ENCODE results near the gene ZNG1A.
A peak's percentile ranks its signal among the peaks of the same experiment; 100 is the strongest.
"Not testable (repeated sequence)": the region's sequence is repeated elsewhere in the genome, so short reads cannot be mapped to it uniquely, and the experiment has no call there.

ZNG1A gene

DNA sequence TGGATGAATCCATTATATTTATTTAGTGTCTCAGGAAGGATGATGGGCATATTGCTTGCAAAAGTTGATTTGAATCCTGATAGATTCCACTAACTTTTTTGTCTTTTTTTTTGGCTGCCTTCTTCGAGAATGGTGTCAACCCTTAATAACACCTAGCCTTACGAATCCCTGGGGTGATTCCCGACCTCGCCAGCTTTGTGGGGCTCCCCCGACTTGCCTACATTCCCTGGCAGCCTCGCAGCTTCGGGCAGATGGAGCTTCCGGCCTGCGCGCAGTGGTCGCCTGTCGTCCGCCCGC is 35.4 kb upstream of the ZNG1A start:
- Histone ChIP-seq H3K27ac (ENCODE audit: low read depth, low read length) (peak overlapping the region; percentile 74), H4K8ac (ENCODE audit: low read depth, low read length) (peak overlapping the region; percentile 84), H3K4me1 (ENCODE audit: control insufficient read depth in 1 of 2, insufficient read depth in 2 of 2, low read length in 2 of 2) (no peaks in the 10 kb centered on the region), H4K12ac (ENCODE audit: low read depth, low read length) (peak overlapping the region; percentile 94), H3K4ac (ENCODE audit: low read depth, low read length) (no peak overlapping the region), H2BK12ac (ENCODE audit: low read length) (peak overlapping the region; percentile 6), H3K4me3 (ENCODE audit: low read depth, low read length) (peak overlapping the region; percentile 73), H2AFZ (ENCODE audit: insufficient read depth, low read length, poor library complexity) (peak overlapping the region; percentile 91), H3K14ac (ENCODE audit: low read length) (peak overlapping the region; percentile 73), H3K9ac (ENCODE audit: low read length) (no peak overlapping the region), H3K79me1 (ENCODE audit: low read length) (peaks cover 8% of the 10 kb centered on the region), H3K79me2 (ENCODE audit: control insufficient read depth, insufficient read depth, low read length, poor library complexity) (peaks cover 3% of the 10 kb centered on the region), H3K9me3 (ENCODE audit: insufficient read depth, low read depth, low read length) (no peaks in the 10 kb centered on the region), H3K18ac (ENCODE audit: low read length) (peak overlapping the region; percentile 80), H3K23ac (ENCODE audit: low read length) (no peak overlapping the region), H2BK120ac (ENCODE audit: insufficient read depth, low read length, poor library complexity) (peak overlapping the region; percentile 80), H3K27me3 (ENCODE audit: insufficient read depth, low read length) (no peaks in the 10 kb centered on the region), H3K4me2 (ENCODE audit: low read length) (peak overlapping the region; percentile 68), H3K36me3 (ENCODE audit: control insufficient read depth in 1 of 2, insufficient read depth in 2 of 2, low read length in 2 of 2) (no peaks in the 10 kb centered on the region), H2BK5ac (ENCODE audit: low read depth, low read length, poor library complexity) (no peak overlapping the region), H4K91ac (ENCODE audit: low read depth, low read length) (peak overlapping the region; percentile 79), H2AK5ac (ENCODE audit: low read length) (no peak overlapping the region)
- WGBS (ENCODE audit: extremely low coverage, insufficient coverage, insufficient read length), result no CpG with 5 or more reads among the region's 14 CpGs
- no peak for DNase-seq

GRCh38 chr9:213901-214300 is 35.0 kb upstream of the ZNG1A start:
- not testable (repeated sequence) for H2BK5ac ChIP-seq (ENCODE audit: low read depth, low read length, poor library complexity); H3K4ac ChIP-seq (ENCODE audit: low read depth, low read length); H2BK12ac ChIP-seq (ENCODE audit: low read length); H3K9me3 ChIP-seq (ENCODE audit: insufficient read depth, low read depth, low read length); H3K4me1 ChIP-seq (ENCODE audit: control insufficient read depth in 1 of 2, insufficient read depth in 2 of 2, low read length in 2 of 2); H3K36me3 ChIP-seq (ENCODE audit: control insufficient read depth in 1 of 2, insufficient read depth in 2 of 2, low read length in 2 of 2); H4K91ac ChIP-seq (ENCODE audit: low read depth, low read length); H3K79me2 ChIP-seq (ENCODE audit: control insufficient read depth, insufficient read depth, low read length, poor library complexity); H3K23ac ChIP-seq (ENCODE audit: low read length); H3K18ac ChIP-seq (ENCODE audit: low read length); H2AFZ ChIP-seq (ENCODE audit: insufficient read depth, low read length, poor library complexity); H3K4me3 ChIP-seq (ENCODE audit: low read depth, low read length); H3K79me1 ChIP-seq (ENCODE audit: low read length); H3K4me2 ChIP-seq (ENCODE audit: low read length); H3K27ac ChIP-seq (ENCODE audit: low read depth, low read length); H4K12ac ChIP-seq (ENCODE audit: low read depth, low read length); H3K27me3 ChIP-seq (ENCODE audit: insufficient read depth, low read length); H3K14ac ChIP-seq (ENCODE audit: low read length); H3K9ac ChIP-seq (ENCODE audit: low read length); H2BK120ac ChIP-seq (ENCODE audit: insufficient read depth, low read length, poor library complexity); DNase-seq; H2AK5ac ChIP-seq (ENCODE audit: low read length)
- H4K8ac ChIP-seq (ENCODE audit: low read depth, low read length), result peak overlapping the region; percentile 24
- WGBS (ENCODE audit: extremely low coverage, insufficient coverage, insufficient read length), result no CpG with 5 or more reads among the region's 24 CpGs

DNA sequence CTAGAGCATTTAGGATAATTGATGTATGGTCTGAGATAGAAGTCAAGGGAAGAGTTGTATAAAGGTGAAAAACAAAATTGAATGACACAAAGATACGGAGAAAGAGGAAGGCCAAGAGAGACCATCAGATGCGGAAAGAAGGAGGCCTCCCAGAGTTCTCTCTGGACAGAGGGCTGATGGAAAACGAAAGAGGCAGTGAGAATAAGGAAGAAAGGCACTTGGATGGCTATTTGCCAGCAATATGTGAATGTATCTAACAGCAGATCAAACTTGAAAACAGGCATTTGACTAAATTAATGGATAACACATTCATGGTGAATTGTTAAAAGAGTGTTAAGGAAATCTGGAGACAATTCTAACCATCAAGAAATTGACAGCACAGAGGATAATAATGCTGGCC is 33.4 kb upstream of the ZNG1A start:
- Histone ChIP-seq H3K4me2 (ENCODE audit: low read length) (no peak overlapping the region), H3K79me2 (ENCODE audit: control insufficient read depth, insufficient read depth, low read length, poor library complexity) (peaks cover 3% of the 10 kb centered on the region), H4K91ac (ENCODE audit: low read depth, low read length) (no peak overlapping the region), H4K12ac (ENCODE audit: low read depth, low read length) (no peak overlapping the region), H3K36me3 (ENCODE audit: control insufficient read depth in 1 of 2, insufficient read depth in 2 of 2, low read length in 2 of 2) (no peaks in the 10 kb centered on the region), H2BK12ac (ENCODE audit: low read length) (no peak overlapping the region), H2BK120ac (ENCODE audit: insufficient read depth, low read length, poor library complexity) (no peak overlapping the region), H3K9me3 (ENCODE audit: insufficient read depth, low read depth, low read length) (no peaks in the 10 kb centered on the region), H3K4me1 (ENCODE audit: control insufficient read depth in 1 of 2, insufficient read depth in 2 of 2, low read length in 2 of 2) (no peaks in the 10 kb centered on the region), H2BK5ac (ENCODE audit: low read depth, low read length, poor library complexity) (no peak overlapping the region), H3K9ac (ENCODE audit: low read length) (no peak overlapping the region), H3K14ac (ENCODE audit: low read length) (no peak overlapping the region), H3K27ac (ENCODE audit: low read depth, low read length) (no peak overlapping the region), H3K18ac (ENCODE audit: low read length) (no peak overlapping the region), H2AK5ac (ENCODE audit: low read length) (no peak overlapping the region), H3K27me3 (ENCODE audit: insufficient read depth, low read length) (no peaks in the 10 kb centered on the region), H4K8ac (ENCODE audit: low read depth, low read length) (no peak overlapping the region), H3K4ac (ENCODE audit: low read depth, low read length) (no peak overlapping the region), H3K4me3 (ENCODE audit: low read depth, low read length) (no peak overlapping the region), H3K79me1 (ENCODE audit: low read length) (peaks cover 8% of the 10 kb centered on the region), H3K23ac (ENCODE audit: low read length) (no peak overlapping the region), H2AFZ (ENCODE audit: insufficient read depth, low read length, poor library complexity) (no peak overlapping the region)
- WGBS (ENCODE audit: extremely low coverage, insufficient coverage, insufficient read length), result no CpG with 5 or more reads among the region's 3 CpGs
- DNase-seq, result no peak

DNA sequence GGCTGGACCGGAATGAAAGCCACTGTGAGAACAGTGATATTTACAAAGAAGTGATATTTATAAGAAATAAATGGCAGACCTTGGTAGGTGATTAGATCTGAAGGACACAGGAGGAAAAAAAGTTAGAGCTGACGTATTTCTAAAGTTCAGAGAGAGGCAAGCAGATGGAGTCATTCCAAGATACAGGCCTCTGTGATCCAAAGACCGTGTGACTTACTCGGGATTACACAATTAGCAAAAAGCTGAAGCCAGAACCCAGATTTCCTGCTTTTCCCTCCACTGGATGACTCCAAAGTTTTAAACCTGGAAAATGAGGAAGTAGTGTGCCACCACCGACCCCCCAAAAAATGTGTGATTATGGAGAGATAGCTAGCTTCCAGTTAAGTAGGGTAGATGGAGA is 32.7 kb upstream of the ZNG1A start:
- H3K4me2 ChIP-seq (ENCODE audit: low read length), result no peak overlapping the region
- H4K8ac ChIP-seq (ENCODE audit: low read depth, low read length), result no peak overlapping the region
- H2AK5ac ChIP-seq (ENCODE audit: low read length), result no peak overlapping the region
- H3K36me3 ChIP-seq (ENCODE audit: control insufficient read depth in 1 of 2, insufficient read depth in 2 of 2, low read length in 2 of 2), result no peaks in the 10 kb centered on the region
- H2BK5ac ChIP-seq (ENCODE audit: low read depth, low read length, poor library complexity), result no peak overlapping the region
- H3K9me3 ChIP-seq (ENCODE audit: insufficient read depth, low read depth, low read length), result no peaks in the 10 kb centered on the region
- no peak overlapping the region for H3K9ac ChIP-seq (ENCODE audit: low read length)
- H2BK120ac ChIP-seq (ENCODE audit: insufficient read depth, low read length, poor library complexity), result no peak overlapping the region
- H3K4me3 ChIP-seq (ENCODE audit: low read depth, low read length), result no peak overlapping the region
- H4K12ac ChIP-seq (ENCODE audit: low read depth, low read length), result no peak overlapping the region
- WGBS (ENCODE audit: extremely low coverage, insufficient coverage, insufficient read length), result no CpG with 5 or more reads among the region's 5 CpGs
- H3K79me1 ChIP-seq (ENCODE audit: low read length), result peaks cover 8% of the 10 kb centered on the region
- no peak overlapping the region for H3K27ac ChIP-seq (ENCODE audit: low read depth, low read length)
- no peak for DNase-seq
- H3K23ac ChIP-seq (ENCODE audit: low read length), result no peak overlapping the region
- no peak overlapping the region for H4K91ac ChIP-seq (ENCODE audit: low read depth, low read length)
- no peak overlapping the region for H2AFZ ChIP-seq (ENCODE audit: insufficient read depth, low read length, poor library complexity)
- H3K14ac ChIP-seq (ENCODE audit: low read length), result no peak overlapping the region
- H3K79me2 ChIP-seq (ENCODE audit: control insufficient read depth, insufficient read depth, low read length, poor library complexity), result peaks cover 3% of the 10 kb centered on the region
- no peak overlapping the region for H3K18ac ChIP-seq (ENCODE audit: low read length)
- no peak overlapping the region for H3K4ac ChIP-seq (ENCODE audit: low read depth, low read length)
- H3K27me3 ChIP-seq (ENCODE audit: insufficient read depth, low read length), result no peaks in the 10 kb centered on the region
- H2BK12ac ChIP-seq (ENCODE audit: low read length), result no peak overlapping the region
- no peaks in the 10 kb centered on the region for H3K4me1 ChIP-seq (ENCODE audit: control insufficient read depth in 1 of 2, insufficient read depth in 2 of 2, low read length in 2 of 2)
